ENCODE measurements around the gene SETD3. TPM values are rescaled to one million over a fixed set of nuclear protein-coding genes. Genes with fewer than 3 reads are reported as not detected.

The SETD3 gene
- total and polyA plus RNA-seq, 2 experiments from 2014 or later = 40.7 to 68.0 TPM

GRCh38 chr14:99380991-99381687 is 99.5 kb downstream of the SETD3 start:
- peaks cover 11% of the 10 kb centered on the region for H3K27me3 Mint-ChIP-seq (ENCODE audit: insufficient read depth, low read depth, poor library complexity)
- no peaks in the 10 kb centered on the region for H4K20me1 ChIP-seq (replicated peaks; ENCODE audit: insufficient read depth)
- no peaks in the 10 kb centered on the region for H3K9me2 ChIP-seq (ENCODE audit: insufficient read depth)
- no peaks in the 10 kb centered on the region for H3K27me3 ChIP-seq (ENCODE audit: insufficient read depth)
- DNase-seq (ENCODE audit: low spot score) = no peak
- TF ChIP-seq CREB1 (CRISPR knock-in tag; IDR thresholded peaks at IDR 0.05; ENCODE audit: low read depth) = no peak
- H3K36me3 ChIP-seq (ENCODE audit: insufficient read depth) = 0 out of 2 replicates have a peak, but pooled peaks cover 3% of the 10 kb centered on the region
- H3K4me1 Mint-ChIP-seq = peaks cover 31% of the 10 kb centered on the region
- no peak overlapping the region for H3K27ac Mint-ChIP-seq
- H2AFZ ChIP-seq = no peak overlapping the region
- H3K4me2 ChIP-seq = no peak overlapping the region
- no peak overlapping the region for H3K4me3 Mint-ChIP-seq
- H3F3A ChIP-seq (replicated peaks; ENCODE audit: low read depth) = no peaks in the 10 kb centered on the region
- H3K4me3 ChIP-seq = no peak overlapping the region
- ATAC-seq = no peak
- no peaks in the 10 kb centered on the region; the same call in 2 of the 3 replicates for H3K36me3 Mint-ChIP-seq (ENCODE audit: low read depth)
- H3K79me2 ChIP-seq (replicated peaks; ENCODE audit: insufficient read depth) = no peaks in the 10 kb centered on the region
- H3K9me3 Mint-ChIP-seq = peaks cover 4% of the 10 kb centered on the region; the same call in 2 of the 3 replicates
- no peak overlapping the region for H3K27ac ChIP-seq (ENCODE audit: low read depth)
- peaks cover 14% of the 10 kb centered on the region; the same call in 1 of the 2 replicates for H3K4me1 ChIP-seq (ENCODE audit: insufficient read depth)

DNA sequence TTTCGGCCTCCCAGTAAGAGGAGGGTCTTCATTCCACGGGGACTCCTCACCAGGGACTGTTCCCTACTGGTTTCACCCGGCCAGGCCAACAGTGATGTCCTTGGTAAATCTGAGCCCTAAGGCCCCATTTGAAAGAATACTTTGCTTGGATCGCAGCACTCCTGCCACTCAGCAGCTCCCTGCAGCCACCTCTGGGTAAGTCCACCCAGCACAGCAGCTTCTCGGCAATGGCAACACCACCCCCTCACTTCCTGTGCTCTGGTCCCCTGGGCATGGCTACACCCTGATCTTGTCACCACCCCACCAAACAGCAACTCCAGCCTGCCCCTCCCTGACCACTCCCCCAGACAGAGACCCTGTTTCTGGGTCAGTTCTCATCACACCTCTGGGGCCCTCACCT is 100.3 kb downstream of the SETD3 start:
- H3K4me3 ChIP-seq = no peak overlapping the region
- H3K9me2 ChIP-seq (ENCODE audit: insufficient read depth) = no peaks in the 10 kb centered on the region
- H3K36me3 Mint-ChIP-seq (ENCODE audit: low read depth) = no peaks in the 10 kb centered on the region; the same call in 2 of the 3 replicates
- no peak for ATAC-seq
- no peak overlapping the region for H3K4me3 Mint-ChIP-seq
- H3K4me1 ChIP-seq (ENCODE audit: insufficient read depth) = peaks cover 14% of the 10 kb centered on the region; the same call in 1 of the 2 replicates
- H3K4me2 ChIP-seq = no peak overlapping the region
- no peaks in the 10 kb centered on the region for H3K79me2 ChIP-seq (replicated peaks; ENCODE audit: insufficient read depth)
- no peak overlapping the region for H3K27ac Mint-ChIP-seq
- H3K9me3 Mint-ChIP-seq = peaks cover 2% of the 10 kb centered on the region; the same call in 2 of the 3 replicates
- no peaks in the 10 kb centered on the region for H3K27me3 ChIP-seq (ENCODE audit: insufficient read depth)
- peaks cover 11% of the 10 kb centered on the region for H3K27me3 Mint-ChIP-seq (ENCODE audit: insufficient read depth, low read depth, poor library complexity)
- H3K4me1 Mint-ChIP-seq = peaks cover 31% of the 10 kb centered on the region
- no peaks in the 10 kb centered on the region for H3F3A ChIP-seq (replicated peaks; ENCODE audit: low read depth)
- H3K36me3 ChIP-seq (ENCODE audit: insufficient read depth) = no peaks in the 10 kb centered on the region
- no peak overlapping the region for H2AFZ ChIP-seq
- no peak for DNase-seq (ENCODE audit: low spot score)
- H4K20me1 ChIP-seq (replicated peaks; ENCODE audit: insufficient read depth) = no peaks in the 10 kb centered on the region
- no peak overlapping the region for H3K27ac ChIP-seq (ENCODE audit: low read depth)
- no peak for TF ChIP-seq ZNF462 (CRISPR knock-in tag; IDR thresholded peaks at IDR 0.05)
- TF ChIP-seq EZH2phosphoT487 (IDR thresholded peaks at IDR 0.05; ENCODE audit: unreplicated experiment) = no peak
- no peak for TF ChIP-seq ZNF331 (CRISPR knock-in tag; IDR thresholded peaks at IDR 0.05; ENCODE audit: low read depth)
- no peak for TF ChIP-seq CREB1 (CRISPR knock-in tag; IDR thresholded peaks at IDR 0.05; ENCODE audit: low read depth)
- TF ChIP-seq JUNB (IDR thresholded peaks at IDR 0.05; ENCODE audit: unreplicated experiment) = no peak
- no peak for TF ChIP-seq CTCF (conservative IDR thresholded peaks at IDR 0.05; ENCODE audit: low read depth in 2 of 2)
- TF ChIP-seq EZH2 (IDR thresholded peaks at IDR 0.05; ENCODE audit: low read depth, unreplicated experiment) = no peak
- TF ChIP-seq POLR2AphosphoS5 (IDR thresholded peaks at IDR 0.05; ENCODE audit: low read depth) = no peak
- TF ChIP-seq ZNF114 (CRISPR knock-in tag; IDR thresholded peaks at IDR 0.05) = no peak
- no peak for TF ChIP-seq ETS1 (IDR thresholded peaks at IDR 0.05)
- no peak for TF ChIP-seq STAT1 (IDR thresholded peaks at IDR 0.05; ENCODE audit: unreplicated experiment)
